D341Med (cell line): ENCODE measurements around the gene VSIG1.

ENCODE experiments used
- DNase-seq: peaks from one replicate; pipeline ENCODE4 v3.0.0; 2012; ENCODE audit warnings: low spot score

Gene VSIG1

GRCh38 chrX:108064613-108065012 lies 19.7 kb downstream of the VSIG1 start:
- no peak for DNase-seq

- DNase-seq: no peak
Observed at GRCh38 chrX:108068121-108068520, 23.3 kb downstream of the VSIG1 start.

GRCh38 chrX:108070891-108071290 lies 26.0 kb downstream of the VSIG1 start:
- no peak for DNase-seq

- no peak for DNase-seq
Observed at GRCh38 chrX:108071578-108071977, 26.7 kb downstream of the VSIG1 start.

- DNase-seq: no peak
Observed at GRCh38 chrX:108072746-108073145, 27.9 kb downstream of the VSIG1 start.

- DNase-seq: no peak
Observed at GRCh38 chrX:108081110-108081509, 36.2 kb downstream of the VSIG1 start.

GRCh38 chrX:108087792-108088191 lies 42.9 kb downstream of the VSIG1 start:
- DNase-seq: no peak

- no peak for DNase-seq
Observed at GRCh38 chrX:108088511-108088910, 43.6 kb downstream of the VSIG1 start.

- DNase-seq: no peak
Observed at GRCh38 chrX:108090491-108091263, 45.8 kb downstream of the VSIG1 start.

GRCh38 chrX:108091264-108091877 lies 46.5 kb downstream of the VSIG1 start, which contains the start of the genes ATG4A and PSMD10:
Gene ATG4A (plus strand): TSS chrX:108091778. CDS start chrX:108091827, 49 bp downstream.
Gene PSMD10 (minus strand): TSS chrX:108091542. CDS start chrX:108091520, 22 bp downstream.
- DNase-seq: peak; percentile 82

GRCh38 chrX:108091878-108092291 lies 47.0 kb downstream of the VSIG1 start:
- no peak for DNase-seq

- no peak for DNase-seq
Observed at GRCh38 chrX:108097380-108097779, 52.5 kb downstream of the VSIG1 start.

GRCh38 chrX:108105473-108105872 lies 60.6 kb downstream of the VSIG1 start:
- DNase-seq: no peak

GRCh38 chrX:108114541-108114940 lies 69.7 kb downstream of the VSIG1 start:
- no peak for DNase-seq

GRCh38 chrX:108117988-108118387 lies 73.1 kb downstream of the VSIG1 start:
- no peak for DNase-seq

- DNase-seq: no peak
Observed at GRCh38 chrX:108121291-108121690, 76.4 kb downstream of the VSIG1 start.

- DNase-seq: no peak
Observed at GRCh38 chrX:108122748-108123147, 77.9 kb downstream of the VSIG1 start.

GRCh38 chrX:108123591-108124366 lies 78.9 kb downstream of the VSIG1 start:
- no peak for DNase-seq

- no peak for DNase-seq
Observed at GRCh38 chrX:108126661-108127060, 81.8 kb downstream of the VSIG1 start.

- DNase-seq: no peak
Observed at GRCh38 chrX:108127152-108127551, 82.3 kb downstream of the VSIG1 start.
